Pons (tissue), 1 donor: Measurements from ENCODE around the gene MAP1S.

Experiments used
- DNase-seq: peaks from one replicate; pipeline ENCODE4 v3.0.0-alpha.2; 2016; ENCODE audit warnings: low spot score

MAP1S gene

GRCh38 chr19:17739121-17739875 lies 20.0 kb downstream of the MAP1S start:
- no peak for DNase-seq

GRCh38 chr19:17741456-17741855 lies 22.2 kb downstream of the MAP1S start:
- DNase-seq = no peak

GRCh38 chr19:17743874-17744580 lies 24.7 kb downstream of the MAP1S start:
- no peak for DNase-seq

GRCh38 chr19:17747205-17748098 lies 28.2 kb downstream of the MAP1S start:
- peak; percentile 96 for DNase-seq

- DNase-seq = no peak
Measured at GRCh38 chr19:17748884-17749638, 29.8 kb downstream of the MAP1S start.

- DNase-seq = peak; percentile 52
Measured at GRCh38 chr19:17749912-17750317, 30.6 kb downstream of the MAP1S start.

- peak; percentile 67 for DNase-seq
Measured at GRCh38 chr19:17751103-17751911, 32.0 kb downstream of the MAP1S start, which contains the start of gene FCHO1. Gene FCHO1, plus strand, starts transcription at chr19:17751477. Its CDS starts 3,688 bp downstream, at chr19:17755165.

- peak; percentile 75 for DNase-seq
Measured at GRCh38 chr19:17751912-17752273, 32.6 kb downstream of the MAP1S start.

- no peak for DNase-seq
Measured at GRCh38 chr19:17752865-17753639, 33.8 kb downstream of the MAP1S start.

GRCh38 chr19:17753976-17754375 lies 34.7 kb downstream of the MAP1S start:
- peak; percentile 94 for DNase-seq

- DNase-seq = peak; percentile 70
Measured at GRCh38 chr19:17754634-17755442, 35.6 kb downstream of the MAP1S start.

- peak; percentile 52 for DNase-seq
Measured at GRCh38 chr19:17755443-17755890, 36.2 kb downstream of the MAP1S start.

- peak; percentile 93 for DNase-seq
Measured at GRCh38 chr19:17755977-17756670, 36.8 kb downstream of the MAP1S start.

GRCh38 chr19:17757125-17757524 lies 37.8 kb downstream of the MAP1S start:
- peak; percentile 95 for DNase-seq

GRCh38 chr19:17758515-17758914 lies 39.2 kb downstream of the MAP1S start:
- DNase-seq = no peak

- no peak for DNase-seq
Measured at GRCh38 chr19:17761148-17761547, 41.9 kb downstream of the MAP1S start.

GRCh38 chr19:17762505-17763229 lies 43.4 kb downstream of the MAP1S start:
- DNase-seq = peak; percentile 70

- DNase-seq = no peak
Measured at GRCh38 chr19:17764348-17764747, 45.1 kb downstream of the MAP1S start.
